K562 (cell line): Measurements from ENCODE around the gene APLP1. TPM values are rescaled to one million over a fixed set of nuclear protein-coding genes. Genes with fewer than 3 reads are reported as not detected.

Experiments used
- ETV6 ChIP-seq, 3 experiments: fragments of 150-350 bp in 1 of 3; sonication (generic) in 1 of 3; formaldehyde crosslinking in 1 of 3; IDR thresholded peaks; 2 replicates each; pipeline versions ENCODE4 v1.6.1 to v1.8.0; 2014 to 2022; ENCODE audit warnings: borderline replicate concordance in 2 of 3, low read depth in 2 of 3, antibody characterized with exemption in 1 of 3, low read length in 1 of 3, mild to moderate bottlenecking in 1 of 3, missing genetic modification reagents in 1 of 3
- JUND ChIP-seq, 2 experiments: IDR thresholded peaks; 2 replicates in 1 of 2; 3 replicates in 1 of 2; pipeline ENCODE4 v1.6.1; 2011; ENCODE audit warnings: borderline replicate concordance in 2 of 2, low read depth in 2 of 2, low read length in 2 of 2, improper control_type of control experiment in 1 of 2, missing biosample characterization in 1 of 2, missing genetic modification characterization in 1 of 2, missing genetic modification reagents in 1 of 2
- RBM17 ChIP-seq: fragments of 200-400 bp; formaldehyde crosslinking; IDR thresholded peaks from 2 replicates; pipeline ENCODE4 v1.6.1; 2017; ENCODE audit warnings: low read depth, mild to moderate bottlenecking, low read length, borderline replicate concordance
- RCOR1 ChIP-seq, 2 experiments: IDR thresholded peaks; 2 replicates each; pipeline ENCODE4 v1.6.1; 2012; ENCODE audit warnings: low read depth in 2 of 2, low read length in 2 of 2, borderline replicate concordance in 1 of 2, improper control_type of control experiment in 1 of 2
- SIX5 ChIP-seq, 2 experiments: IDR thresholded peaks; 2 replicates each; pipeline ENCODE4 v1.6.1; 2011; ENCODE audit warnings: low read length in 2 of 2, borderline replicate concordance in 1 of 2, low read depth in 1 of 2, mild to moderate bottlenecking in 1 of 2, moderate library complexity in 1 of 2; ENCODE audit not compliant: insufficient read depth in 1 of 2
- ZBTB17 ChIP-seq: fragments of 450-650 bp; formaldehyde crosslinking; IDR thresholded peaks from 2 replicates; pipeline ENCODE4 v1.4.0; 2020; ENCODE audit warnings: mild to moderate bottlenecking
- ZBTB2 ChIP-seq: fragments of 450-650 bp; IDR thresholded peaks from 2 replicates; pipeline ENCODE4 v1.6.1; 2016; ENCODE audit warnings: antibody characterized with exemption
- ZBTB40 ChIP-seq, 2 experiments: fragments of 450-650 bp in 1 of 2; sonication (generic) in 1 of 2; formaldehyde crosslinking in 1 of 2; IDR thresholded peaks; 2 replicates each; pipeline versions ENCODE4 v1.7.1 to v1.9.0; 2016 to 2022; ENCODE audit warnings: inconsistent platforms in 1 of 2, mild to moderate bottlenecking in 1 of 2, missing genetic modification reagents in 1 of 2
- polyA plus RNA-seq, 8 experiments: library from polyadenylated mRNA; depleted of rRNA in 4 of 8; stranded (reverse) in 5 of 8; unstranded in 3 of 8; fragments of >200 nt; fragmentation: Nextera tagmentation in 2 of 8; fragmentation: Illumina TruSeq in 1 of 8; extraction: Ambion mirVana in 2 of 8; extraction: Trizol in 1 of 8; gene quantifications; 2 replicates each; pipeline versions ENCODE4 v1.2.1 to v1.2.3, GENCODE V29; 2011 to 2014; ENCODE audit warnings: inconsistent platforms in 1 of 8, missing spikeins in 1 of 8
- total RNA-seq, 7 experiments: library from RNA; depleted of rRNA in 6 of 7; stranded (reverse); fragments of >200 nt in 6 of 7; fragmentation: Illumina TruSeq in 2 of 7; extraction: Trizol in 2 of 7; gene quantifications; 2 replicates each; pipeline versions ENCODE4 v1.2.1 to v1.2.3, GENCODE V29; 2011 to 2021; ENCODE audit warnings: low replicate concordance in 1 of 7

Gene APLP1
- total and polyA plus RNA-seq, 9 of the 15 experiments (the other 6 are each of a cell fraction or from before 2014, with no cell fraction given), result 0.69 to 9.9 (median 4.7) TPM

- TF ChIP-seq RBM17 (no peak), RCOR1 (IDR thresholded peaks at IDR 0.05; ENCODE audit: borderline replicate concordance in 1 of 2, low read depth in 2 of 2, low read length in 2 of 2) (peak in 1 of 2 experiments; percentile 46; a peak in 1 of 4 replicates), ZBTB2 (0 out of 2 replicates have a peak, but pooled peaks have one; percentile 31), SIX5 (IDR thresholded peaks at IDR 0.05; ENCODE audit: borderline replicate concordance in 1 of 2, insufficient read depth in 1 of 2, low read depth in 1 of 2, low read length in 2 of 2) (no peak), ZBTB40 (IDR thresholded peaks at IDR 0.05) (peak; percentile 50; the same call in 1 of the 2 replicates), ZBTB40 (CRISPR knock-in tag; IDR thresholded peaks at IDR 0.05) (no peak), ZBTB17 (CRISPR knock-in tag) (no peak), JUND (IDR thresholded peaks at IDR 0.05; ENCODE audit: borderline replicate concordance, low read depth, low read length) (peak; percentile 38; the same call in 1 of the 2 replicates), JUND (tag; IDR thresholded peaks at IDR 0.05; ENCODE audit: borderline replicate concordance, low read depth, low read length) (0 out of 3 replicates have a peak, but pooled peaks have one; percentile 12), ETV6 (IDR thresholded peaks at IDR 0.05; ENCODE audit: borderline replicate concordance in 1 of 2, low read depth in 2 of 2, low read length in 1 of 2) (no peak), ETV6 (CRISPR knock-in tag; IDR thresholded peaks at IDR 0.05; ENCODE audit: borderline replicate concordance) (no peak)
Measured at GRCh38 chr19:35845215-35846037, 22.9 kb upstream of the APLP1 start (continued).
